Uterus (tissue), 4 donors: Measurements from ENCODE around the gene EIF4E2. TPM values are rescaled to one million over a fixed set of nuclear protein-coding genes. Genes with fewer than 3 reads are reported as not detected.

Experiments
- DNase-seq, 2 donors: peaks; one replicate each; pipeline ENCODE4 v3.0.0-alpha.2; 2019 to 2020
- H3K27ac ChIP-seq, 2 donors: fragments of 200-600 bp; sonication (generic); 1 replicate in 1 of 2; 2 replicates in 1 of 2; pipeline ENCODE4 v1.5.1; 2016 to 2018
- H3K27me3 ChIP-seq, 2 donors: fragments of 200-600 bp; sonication (generic); one replicate each; pipeline ENCODE4 v1.5.1; 2018 to 2019; ENCODE audit warnings: control low read depth in 1 of 2
- H3K36me3 ChIP-seq, 2 donors: fragments of 200-600 bp; sonication (generic); one replicate each; pipeline ENCODE4 v1.5.1; 2019; ENCODE audit warnings: control low read depth in 1 of 2
- H3K4me1 ChIP-seq, 2 donors: fragments of 200-600 bp; sonication (generic); one replicate each; pipeline ENCODE4 v1.5.1; 2018 to 2019; ENCODE audit warnings: control low read depth in 1 of 2
- H3K4me3 ChIP-seq, 2 donors: fragments of 200-600 bp; sonication (generic); 1 replicate in 1 of 2; 2 replicates in 1 of 2; pipeline ENCODE4 v1.5.1; 2018 to 2019; ENCODE audit warnings: mild to moderate bottlenecking in 1 of 2
- H3K9me3 ChIP-seq, 2 donors: fragments of 200-600 bp; sonication (generic); one replicate each; pipeline ENCODE4 v1.5.1; 2019; ENCODE audit warnings: control low read depth in 1 of 2
- CTCF ChIP-seq, 4 experiments: fragments of 200-600 bp in 2 of 4; fragments of 450-650 bp in 2 of 4; sonication (generic) in 2 of 4; IDR thresholded peaks; one replicate each; pipeline ENCODE4 v1.5.1; 2016 to 2019; ENCODE audit warnings: antibody characterized with exemption in 4 of 4, mild to moderate bottlenecking in 2 of 4, moderate library complexity in 1 of 4
- POLR2A ChIP-seq, 2 donors: fragments of 450-650 bp; IDR thresholded peaks; one replicate each; pipeline ENCODE4 v1.6.1; 2016; ENCODE audit warnings: antibody characterized with exemption in 2 of 2, mild to moderate bottlenecking in 1 of 2, moderate library complexity in 1 of 2
- intact Hi-C: fragments of 100-400 bp; cut with DNase I; formaldehyde crosslinking; loops from one replicate; pipeline ENCODE4 v1.15.1; 2023; ENCODE audit warnings: low total_unique reads
- total RNA-seq, 4 donors: library from RNA; depleted of rRNA in 3 of 4; stranded (reverse); fragments of >200 nt in 3 of 4; gene quantifications; one replicate each; pipeline versions ENCODE4 v1.1.0 to v1.2.4, GENCODE V29; 2014 to 2023
- donor health status: DM: yes; HTN: yes; CAD: no.

EIF4E2 gene
- total RNA-seq, 4 donors from 2014 or later, result 24.3 to 195 (median 56.6) TPM

- Histone ChIP-seq H3K9me3 (no peaks in the 10 kb centered on the region), H3K27me3 (no peaks in the 10 kb centered on the region), H3K4me3 (no peak overlapping the region), H3K4me1 (no peaks in the 10 kb centered on the region), H3K27ac (no peak overlapping the region), H3K36me3 (no peaks in the 10 kb centered on the region)
- intact Hi-C loops, result no loop called here
- TF ChIP-seq CTCF (IDR thresholded peaks at IDR 0.05), result no peak
- no peak for DNase-seq
Observed at GRCh38 chr2:232573771-232574435, 23.4 kb downstream of the EIF4E2 start.

- Histone ChIP-seq H3K27me3 (no peaks in the 10 kb centered on the region), H3K4me1 (no peaks in the 10 kb centered on the region), H3K9me3 (no peaks in the 10 kb centered on the region), H3K36me3 (no peaks in the 10 kb centered on the region), H3K27ac (no peak overlapping the region), H3K4me3 (no peak overlapping the region)
- DNase-seq, result no peak
- TF ChIP-seq CTCF (IDR thresholded peaks at IDR 0.05) (no peak), POLR2A (IDR thresholded peaks at IDR 0.05) (no peak)
- intact Hi-C loops, result no loop called here
Observed at GRCh38 chr2:232574674-232575403, 24.4 kb downstream of the EIF4E2 start.

GRCh38 chr2:232575404-232575746, 24.9 kb downstream of the EIF4E2 start:
- no peak overlapping the region for H3K4me3 ChIP-seq
- no peaks in the 10 kb centered on the region for H3K4me1 ChIP-seq
- H3K27me3 ChIP-seq, result no peaks in the 10 kb centered on the region
- no peak for TF ChIP-seq CTCF (IDR thresholded peaks at IDR 0.05)
- no peak for TF ChIP-seq POLR2A (IDR thresholded peaks at IDR 0.05)
- DNase-seq, result no peak
- H3K36me3 ChIP-seq, result no peaks in the 10 kb centered on the region
- no peaks in the 10 kb centered on the region for H3K9me3 ChIP-seq
- no peak overlapping the region for H3K27ac ChIP-seq
- intact Hi-C loops, result no loop called here

GRCh38 chr2:232576995-232577394, 26.5 kb downstream of the EIF4E2 start:
- DNase-seq, result no peak
- no peaks in the 10 kb centered on the region for H3K4me1 ChIP-seq
- no peaks in the 10 kb centered on the region for H3K9me3 ChIP-seq
- H3K27me3 ChIP-seq, result no peaks in the 10 kb centered on the region
- no peaks in the 10 kb centered on the region for H3K36me3 ChIP-seq
- H3K4me3 ChIP-seq, result no peak overlapping the region
- no peak for TF ChIP-seq CTCF (IDR thresholded peaks at IDR 0.05)
- TF ChIP-seq POLR2A (IDR thresholded peaks at IDR 0.05), result no peak
- intact Hi-C loops, result no loop called here
- no peak overlapping the region for H3K27ac ChIP-seq

GRCh38 chr2:232577841-232578240, 27.4 kb downstream of the EIF4E2 start:
- Histone ChIP-seq H3K4me3 (no peak overlapping the region), H3K27ac (no peak overlapping the region), H3K27me3 (no peaks in the 10 kb centered on the region), H3K9me3 (no peaks in the 10 kb centered on the region), H3K36me3 (no peaks in the 10 kb centered on the region), H3K4me1 (no peaks in the 10 kb centered on the region)
- no peak for DNase-seq
- no peak for TF ChIP-seq CTCF (IDR thresholded peaks at IDR 0.05)
- no peak for TF ChIP-seq POLR2A (IDR thresholded peaks at IDR 0.05)
- intact Hi-C loops, result no loop called here
